ENCODE measurements around the gene SLC25A38. TPM values are rescaled to one million over a fixed set of nuclear protein-coding genes. Genes with fewer than 3 reads are reported as not detected.

Gene SLC25A38
- total and polyA plus RNA-seq, 9 of the 15 experiments (the other 6 are each of a cell fraction or from before 2014, with no cell fraction given): 13.5 to 51.1 (median 30.6) TPM

DNA sequence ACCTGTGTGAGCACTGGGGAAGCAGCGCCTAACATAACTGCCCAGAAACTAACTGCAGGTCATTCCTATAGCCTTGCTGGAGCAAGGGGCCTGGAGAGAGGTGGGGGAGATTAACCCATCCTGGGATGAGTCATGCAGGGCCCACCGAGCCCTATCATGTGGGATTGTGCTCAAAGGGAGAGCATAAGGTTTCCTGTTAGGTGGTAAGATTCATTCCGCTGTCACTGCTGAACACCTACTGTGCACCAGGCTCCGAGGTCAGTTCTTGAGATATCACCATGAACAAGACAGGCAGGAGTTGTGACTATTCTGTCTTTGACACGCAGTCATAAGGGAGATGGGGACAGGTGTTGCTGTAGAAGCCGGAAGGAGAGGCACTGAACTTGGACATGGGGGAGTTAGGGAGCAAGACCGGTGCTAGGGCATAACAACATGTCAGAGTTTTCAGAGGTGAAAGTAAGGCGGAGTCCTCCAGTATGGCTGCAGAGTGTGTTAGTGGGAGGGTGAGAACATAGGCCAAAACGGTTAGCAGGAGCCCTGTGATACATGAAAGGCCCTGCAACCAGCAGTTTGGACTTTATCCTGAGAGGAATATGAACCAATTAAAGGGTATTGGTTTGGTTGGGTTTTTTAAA is 2.4 kb downstream of the SLC25A38 start (continued):
- TF ChIP-seq ZNF518B (CRISPR knock-in tag; IDR thresholded peaks at IDR 0.05): no peak
- TF ChIP-seq, protein P1, sequence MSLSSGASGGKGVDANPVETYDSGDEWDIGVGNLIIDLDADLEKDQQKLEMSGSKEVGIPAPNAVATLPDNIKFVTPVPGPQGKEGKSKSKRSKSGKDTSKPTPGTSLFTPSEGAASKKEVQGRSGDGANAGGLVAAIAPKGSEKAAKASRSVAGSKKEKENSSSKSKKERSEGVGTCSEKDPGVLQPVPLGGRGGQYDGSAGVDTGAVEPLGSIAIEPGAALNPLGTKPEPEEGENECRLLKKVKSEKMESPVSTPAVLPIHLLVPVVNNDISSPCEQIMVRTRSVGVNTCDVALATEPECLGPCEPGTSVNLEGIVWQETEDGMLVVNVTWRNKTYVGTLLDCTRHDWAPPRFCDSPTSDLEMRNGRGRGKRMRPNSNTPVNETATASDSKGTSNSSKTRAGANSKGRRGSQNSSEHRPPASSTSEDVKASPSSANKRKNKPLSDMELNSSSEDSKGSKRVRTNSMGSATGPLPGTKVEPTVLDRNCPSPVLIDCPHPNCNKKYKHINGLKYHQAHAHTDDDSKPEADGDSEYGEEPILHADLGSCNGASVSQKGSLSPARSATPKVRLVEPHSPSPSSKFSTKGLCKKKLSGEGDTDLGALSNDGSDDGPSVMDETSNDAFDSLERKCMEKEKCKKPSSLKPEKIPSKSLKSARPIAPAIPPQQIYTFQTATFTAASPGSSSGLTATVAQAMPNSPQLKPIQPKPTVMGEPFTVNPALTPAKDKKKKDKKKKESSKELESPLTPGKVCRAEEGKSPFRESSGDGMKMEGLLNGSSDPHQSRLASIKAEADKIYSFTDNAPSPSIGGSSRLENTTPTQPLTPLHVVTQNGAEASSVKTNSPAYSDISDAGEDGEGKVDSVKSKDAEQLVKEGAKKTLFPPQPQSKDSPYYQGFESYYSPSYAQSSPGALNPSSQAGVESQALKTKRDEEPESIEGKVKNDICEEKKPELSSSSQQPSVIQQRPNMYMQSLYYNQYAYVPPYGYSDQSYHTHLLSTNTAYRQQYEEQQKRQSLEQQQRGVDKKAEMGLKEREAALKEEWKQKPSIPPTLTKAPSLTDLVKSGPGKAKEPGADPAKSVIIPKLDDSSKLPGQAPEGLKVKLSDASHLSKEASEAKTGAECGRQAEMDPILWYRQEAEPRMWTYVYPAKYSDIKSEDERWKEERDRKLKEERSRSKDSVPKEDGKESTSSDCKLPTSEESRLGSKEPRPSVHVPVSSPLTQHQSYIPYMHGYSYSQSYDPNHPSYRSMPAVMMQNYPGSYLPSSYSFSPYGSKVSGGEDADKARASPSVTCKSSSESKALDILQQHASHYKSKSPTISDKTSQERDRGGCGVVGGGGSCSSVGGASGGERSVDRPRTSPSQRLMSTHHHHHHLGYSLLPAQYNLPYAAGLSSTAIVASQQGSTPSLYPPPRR (CRISPR knock-in tag; IDR thresholded peaks at IDR 0.05; ENCODE audit: borderline replicate concordance): no peak
- TF ChIP-seq NRF1 (conservative IDR thresholded peaks at IDR 0.05 in 1 of 2, IDR thresholded peaks at IDR 0.05 in 1 of 2): no peak
- peak; percentile 45; the same call in 1 of the 2 replicates for TF ChIP-seq MAX (CRISPR knock-in tag; IDR thresholded peaks at IDR 0.05)
- TF ChIP-seq PTRF (tag; IDR thresholded peaks at IDR 0.05): no peak
- no peak for TF ChIP-seq SRSF1 (IDR thresholded peaks at IDR 0.05; ENCODE audit: low read depth, low read length)
- TF ChIP-seq TCF3 (CRISPR knock-in tag; IDR thresholded peaks at IDR 0.05): peak; percentile 18; the same call in 1 of the 2 replicates
- no peak for TF ChIP-seq MTA3 (IDR thresholded peaks at IDR 0.05; ENCODE audit: borderline replicate concordance)
- TF ChIP-seq E2F3 (CRISPR knock-in tag; IDR thresholded peaks at IDR 0.05): no peak
- TF ChIP-seq PATZ1 (CRISPR knock-in tag; IDR thresholded peaks at IDR 0.05; ENCODE audit: borderline replicate concordance): no peak
- TF ChIP-seq ETV5 (CRISPR knock-in tag; IDR thresholded peaks at IDR 0.05; ENCODE audit: low read depth): no peak
- TF ChIP-seq, protein P2, sequence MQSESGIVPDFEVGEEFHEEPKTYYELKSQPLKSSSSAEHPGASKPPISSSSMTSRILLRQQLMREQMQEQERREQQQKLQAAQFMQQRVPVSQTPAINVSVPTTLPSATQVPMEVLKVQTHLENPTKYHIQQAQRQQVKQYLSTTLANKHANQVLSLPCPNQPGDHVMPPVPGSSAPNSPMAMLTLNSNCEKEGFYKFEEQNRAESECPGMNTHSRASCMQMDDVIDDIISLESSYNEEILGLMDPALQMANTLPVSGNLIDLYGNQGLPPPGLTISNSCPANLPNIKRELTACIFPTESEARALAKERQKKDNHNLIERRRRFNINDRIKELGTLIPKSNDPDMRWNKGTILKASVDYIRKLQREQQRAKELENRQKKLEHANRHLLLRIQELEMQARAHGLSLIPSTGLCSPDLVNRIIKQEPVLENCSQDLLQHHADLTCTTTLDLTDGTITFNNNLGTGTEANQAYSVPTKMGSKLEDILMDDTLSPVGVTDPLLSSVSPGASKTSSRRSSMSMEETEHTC (IDR thresholded peaks at IDR 0.05): no peak
- TF ChIP-seq ZKSCAN1 (IDR thresholded peaks at IDR 0.05; ENCODE audit: low read depth, low read length): peak; percentile 98
- TF ChIP-seq JUNB (CRISPR knock-in tag; conservative IDR thresholded peaks at IDR 0.05): 0 out of 2 replicates have a peak, but pooled peaks have one; percentile 28
- no peak for TF ChIP-seq MAFK (IDR thresholded peaks at IDR 0.05; ENCODE audit: low read length)
- peak; percentile 20; the same call in 1 of the 2 replicates for TF ChIP-seq ARID1B (IDR thresholded peaks at IDR 0.05)

Measured in K562 (cell line).